Measurements from ENCODE around the gene PKDREJ. TPM values are rescaled to one million over a fixed set of nuclear protein-coding genes. Genes with fewer than 3 reads are reported as not detected.
A peak's percentile ranks its signal among the peaks of the same experiment; 100 is the strongest.
"Not testable (repeated sequence)": the region's sequence is repeated elsewhere in the genome, so short reads cannot be mapped to it uniquely, and the experiment has no call there.

Gene PKDREJ
- total RNA-seq, 1 experiment from 2014 or later, result 0.07 TPM

DNA sequence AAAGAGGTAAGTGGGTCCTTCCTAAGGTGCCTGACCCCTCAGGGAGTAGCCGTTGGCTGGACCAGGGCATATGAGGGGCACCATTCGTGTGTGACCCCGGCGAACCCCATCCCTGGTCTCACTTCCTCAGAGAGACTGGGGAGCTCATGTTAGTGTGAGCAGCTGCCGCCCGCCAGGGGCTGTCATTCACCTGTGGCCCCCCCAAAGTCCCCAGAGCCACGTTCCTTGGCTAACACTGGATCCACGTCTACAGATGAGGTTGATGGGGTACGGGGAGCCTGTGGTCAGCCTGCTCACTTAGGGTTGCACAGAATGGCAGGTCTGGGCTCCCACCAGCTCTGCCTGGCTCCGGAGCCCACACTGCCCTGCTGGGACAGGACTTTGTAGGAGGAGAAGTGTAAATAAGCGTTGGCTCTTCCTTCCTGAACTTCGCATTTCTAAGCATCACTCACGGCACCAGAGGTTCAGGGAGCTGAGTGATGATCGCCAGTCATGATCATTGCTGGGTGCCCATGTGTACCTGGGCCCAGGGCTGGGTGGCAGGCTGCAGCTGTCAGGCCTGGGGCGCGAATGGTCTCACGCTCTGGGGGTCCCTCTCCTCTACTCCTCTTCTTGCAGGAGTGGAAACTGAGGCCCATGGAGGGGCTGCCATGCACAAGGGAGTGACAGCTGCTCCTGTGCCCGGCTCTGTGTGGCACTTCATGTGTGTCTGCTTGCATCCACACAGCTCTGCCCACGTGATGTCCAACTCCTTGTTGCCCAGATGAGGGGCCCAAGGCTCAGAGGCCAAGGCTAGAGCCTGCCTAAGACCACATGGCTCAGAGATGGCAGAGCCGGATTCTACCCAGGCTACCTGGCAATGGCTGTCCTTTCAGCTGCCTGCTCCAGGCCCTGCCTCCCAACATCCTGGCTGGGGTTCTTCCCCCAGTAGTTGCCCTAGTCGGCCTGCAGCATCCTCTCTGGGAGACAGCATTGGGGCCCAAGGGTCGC lies 15.8 kb upstream of the PKDREJ start:
- Histone ChIP-seq H3K4me3 (ENCODE audit: insufficient read depth, low read depth, low read length) (no peak overlapping the region), H3K27me3 (ENCODE audit: control insufficient read depth, insufficient read depth, low read length) (no peaks in the 10 kb centered on the region), H3K36me3 (replicated peaks; ENCODE audit: control insufficient read depth, insufficient read depth, low read length) (peaks cover 13% of the 10 kb centered on the region)
- DNase-seq, result no peak

- Histone ChIP-seq H3K27me3 (ENCODE audit: control insufficient read depth, insufficient read depth, low read length) (no peaks in the 10 kb centered on the region), H3K36me3 (replicated peaks; ENCODE audit: control insufficient read depth, insufficient read depth, low read length) (peaks cover 15% of the 10 kb centered on the region), H3K4me3 (ENCODE audit: insufficient read depth, low read depth, low read length) (no peak overlapping the region)
- DNase-seq, result no peak
These were observed 13.4 kb upstream of the PKDREJ start for GRCh38 chr22:46276563-46276962.

- Histone ChIP-seq H3K27me3 (ENCODE audit: control insufficient read depth, insufficient read depth, low read length) (no peaks in the 10 kb centered on the region), H3K36me3 (replicated peaks; ENCODE audit: control insufficient read depth, insufficient read depth, low read length) (peaks cover 13% of the 10 kb centered on the region)
- DNase-seq, result no peak
These were observed 12.4 kb upstream of the PKDREJ start for GRCh38 chr22:46275455-46276122.

GRCh38 chr22:46274381-46274780 lies 11.2 kb upstream of the PKDREJ start:
- Histone ChIP-seq H3K4me3 (ENCODE audit: insufficient read depth, low read depth, low read length) (no peak overlapping the region), H3K27me3 (ENCODE audit: control insufficient read depth, insufficient read depth, low read length) (no peaks in the 10 kb centered on the region), H3K36me3 (replicated peaks; ENCODE audit: control insufficient read depth, insufficient read depth, low read length) (peaks cover 13% of the 10 kb centered on the region)
- no peak for DNase-seq

More at GRCh38 chr22:46275455-46276122, 12.4 kb upstream of the PKDREJ start:
- H3K4me3 ChIP-seq (ENCODE audit: insufficient read depth, low read depth, low read length), result no peak overlapping the region

GRCh38 chr22:46273432-46274148 lies 10.4 kb upstream of the PKDREJ start:
- Histone ChIP-seq H3K4me3 (ENCODE audit: insufficient read depth, low read depth, low read length) (no peak overlapping the region), H3K36me3 (replicated peaks; ENCODE audit: control insufficient read depth, insufficient read depth, low read length) (peaks cover 10% of the 10 kb centered on the region), H3K27me3 (ENCODE audit: control insufficient read depth, insufficient read depth, low read length) (no peaks in the 10 kb centered on the region)
- DNase-seq, result no peak

- Histone ChIP-seq H3K4me3 (ENCODE audit: insufficient read depth, low read depth, low read length) (no peak overlapping the region), H3K27me3 (ENCODE audit: control insufficient read depth, insufficient read depth, low read length) (no peaks in the 10 kb centered on the region), H3K36me3 (replicated peaks; ENCODE audit: control insufficient read depth, insufficient read depth, low read length) (peaks cover 10% of the 10 kb centered on the region)
- no peak for DNase-seq
These were observed 9.8 kb upstream of the PKDREJ start for GRCh38 chr22:46272762-46273431.

- DNase-seq, result no peak
- Histone ChIP-seq H3K4me3 (ENCODE audit: insufficient read depth, low read depth, low read length) (no peak overlapping the region), H3K27me3 (ENCODE audit: control insufficient read depth, insufficient read depth, low read length) (no peaks in the 10 kb centered on the region), H3K36me3 (replicated peaks; ENCODE audit: control insufficient read depth, insufficient read depth, low read length) (peaks cover 10% of the 10 kb centered on the region)
These were observed 9.1 kb upstream of the PKDREJ start for GRCh38 chr22:46272196-46272595.

- Histone ChIP-seq H3K27me3 (ENCODE audit: control insufficient read depth, insufficient read depth, low read length) (no peaks in the 10 kb centered on the region), H3K4me3 (ENCODE audit: insufficient read depth, low read depth, low read length) (no peak overlapping the region), H3K36me3 (replicated peaks; ENCODE audit: control insufficient read depth, insufficient read depth, low read length) (peaks cover 2% of the 10 kb centered on the region)
- DNase-seq, result peak; percentile 25
These were observed 6.4 kb upstream of the PKDREJ start for GRCh38 chr22:46269564-46269963.

- Histone ChIP-seq H3K27me3 (ENCODE audit: control insufficient read depth, insufficient read depth, low read length) (peaks cover 7% of the 10 kb centered on the region; the same call in 1 of the 2 replicates), H3K36me3 (replicated peaks; ENCODE audit: control insufficient read depth, insufficient read depth, low read length) (peaks cover 1% of the 10 kb centered on the region), H3K4me3 (ENCODE audit: insufficient read depth, low read depth, low read length) (peak within 1 kb of the TSS; percentile 69)
- peak; percentile 99 for DNase-seq
These were observed 4.5 kb upstream of the PKDREJ start, which contains the start of gene TTC38 for GRCh38 chr22:46267431-46268279. TTC38 (plus strand) TSS chr22:46268008; CDS start chr22:46268040, 32 bp downstream.

DNA sequence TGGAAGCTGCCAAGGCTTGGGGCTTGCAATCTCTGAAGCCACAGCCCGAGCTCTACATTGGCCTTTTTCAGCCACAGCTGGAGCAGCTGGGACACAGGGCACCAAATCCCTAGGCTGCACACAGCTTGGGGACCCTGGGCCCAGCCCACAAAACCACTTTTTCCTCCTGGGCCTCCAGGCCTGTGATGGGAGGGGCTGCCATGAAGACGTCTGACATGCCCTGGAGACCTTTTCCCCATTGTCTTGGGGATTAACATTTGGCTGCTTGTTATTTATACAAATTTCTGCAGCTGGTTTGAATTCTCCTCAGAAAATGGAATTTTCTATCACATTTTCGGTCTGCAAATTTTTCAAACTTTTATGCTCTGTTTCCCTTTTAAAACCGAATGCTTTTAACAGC lies 2.5 kb upstream of the PKDREJ start:
- not testable (repeated sequence) for H3K27me3 ChIP-seq (ENCODE audit: control insufficient read depth, insufficient read depth, low read length); H3K4me3 ChIP-seq (ENCODE audit: insufficient read depth, low read depth, low read length)

GRCh38 chr22:46264520-46264919 lies 1.4 kb upstream of the PKDREJ start:
- not testable (repeated sequence) for H3K27me3 ChIP-seq (ENCODE audit: control insufficient read depth, insufficient read depth, low read length); H3K4me3 ChIP-seq (ENCODE audit: insufficient read depth, low read depth, low read length); DNase-seq; H3K36me3 ChIP-seq (replicated peaks; ENCODE audit: control insufficient read depth, insufficient read depth, low read length)

More for the DNA sequence above, 2.5 kb upstream of the PKDREJ start:
- DNase-seq; H3K36me3 ChIP-seq (replicated peaks; ENCODE audit: control insufficient read depth, insufficient read depth, low read length): not testable (repeated sequence)

- Histone ChIP-seq H3K4me3 (ENCODE audit: insufficient read depth, low read depth, low read length) (peak overlapping the region; percentile 3; the same call in 1 of the 2 replicates), H3K27me3 (ENCODE audit: control insufficient read depth, insufficient read depth, low read length) (peaks cover 7% of the 10 kb centered on the region; the same call in 1 of the 2 replicates), H3K36me3 (replicated peaks; ENCODE audit: control insufficient read depth, insufficient read depth, low read length) (no peaks in the 10 kb centered on the region)
- peak; percentile 90 for DNase-seq
These were observed 511 bp downstream of the PKDREJ start for GRCh38 chr22:46262449-46263215.
